AG10803 (cell line): ENCODE results near the gene PARD3.
"Not testable (repeated sequence)": the region's sequence is repeated elsewhere in the genome, so short reads cannot be mapped to it uniquely, and the experiment has no call there.

Source experiments
- DNase-seq: peaks from one replicate; pipeline ENCODE4 v3.0.0; 2010; ENCODE audit warnings: low read depth
- H3K4me3 ChIP-seq: 2 replicates; pipeline ENCODE4 v1.5.1; 2011; ENCODE audit warnings: mild to moderate bottlenecking, low read length, control low read depth
- CTCF ChIP-seq: conservative IDR thresholded peaks from 2 replicates; pipeline ENCODE4 v1.5.1; 2011; ENCODE audit warnings: mild to moderate bottlenecking, low read length, control low read depth, inconsistent platforms

PARD3 gene

GRCh38 chr10:34396663-34397062 lies 418.4 kb downstream of the PARD3 start:
- no peak for DNase-seq
- no peak overlapping the region for H3K4me3 ChIP-seq

GRCh38 chr10:34392641-34393170 lies 422.4 kb downstream of the PARD3 start:
- no peak for DNase-seq
- TF ChIP-seq CTCF, result no peak
- no peak overlapping the region for H3K4me3 ChIP-seq

More at GRCh38 chr10:34396663-34397062, 418.4 kb downstream of the PARD3 start:
- TF ChIP-seq CTCF, result no peak

GRCh38 chr10:34391168-34391567 lies 423.9 kb downstream of the PARD3 start:
- H3K4me3 ChIP-seq, DNase-seq: not testable (repeated sequence)
- peak; percentile 17; the same call in 1 of the 2 replicates for TF ChIP-seq CTCF

- no peak overlapping the region for H3K4me3 ChIP-seq
- DNase-seq, result no peak
- TF ChIP-seq CTCF, result no peak
These were observed 425.3 kb downstream of the PARD3 start for GRCh38 chr10:34389801-34390200.

- H3K4me3 ChIP-seq, result no peak overlapping the region
- TF ChIP-seq CTCF, result no peak
- peak; percentile 13 for DNase-seq
These were observed 428.2 kb downstream of the PARD3 start for GRCh38 chr10:34386921-34387320.

GRCh38 chr10:34384372-34384771 lies 430.7 kb downstream of the PARD3 start:
- no peak overlapping the region for H3K4me3 ChIP-seq
- TF ChIP-seq CTCF, result no peak
- DNase-seq, result no peak

GRCh38 chr10:34382626-34383025 lies 432.5 kb downstream of the PARD3 start:
- no peak overlapping the region for H3K4me3 ChIP-seq
- no peak for TF ChIP-seq CTCF
- DNase-seq, result no peak
